HCT116 (cell line): ENCODE data around the gene MOV10. TPM values are rescaled to one million over a fixed set of nuclear protein-coding genes. Genes with fewer than 3 reads are reported as not detected.

Experiments
- ATAC-seq: fragments of 200-7000 bp; cut with Tn5 transposase; 2 replicates; pipeline ENCODE4 v1.9.1; 2020; ENCODE audit warnings: mild to moderate bottlenecking, moderate library complexity
- BruUV-seq: library from RNA; stranded (reverse); fragments of 400-500 nt; replicated peaks from 2 replicates; lab custom pipeline; 2021; lab: Mats Ljungman, UMichigan
- CTCF ChIA-PET: fragments of 300-600 bp; sonication (Branson Sonifier 250); formaldehyde crosslinking; loops from one replicate; lab custom pipeline; 2021; ENCODE audit warnings: antibody characterized with exemption; lab: Charles Lee
- POLR2A ChIA-PET: fragments of 300-600, 350-600 bp; sonication (Branson Sonifier 250); formaldehyde crosslinking; loops from one replicate; lab custom pipeline; 2021; ENCODE audit warnings: antibody characterized with exemption; lab: Charles Lee
- RAD21 ChIA-PET, 2 experiments: fragments of 300-600 bp; sonication (Branson Sonifier 250); formaldehyde crosslinking; loops; one replicate each; lab custom pipeline; 2023; ENCODE audit warnings: low total read pairs in 2 of 2; ENCODE audit not compliant: uncharacterized antibody in 2 of 2, unreplicated experiment in 2 of 2, low non-redundant PET in 1 of 2; lab: Charles Lee
- DNase-seq: peaks from one replicate; pipeline ENCODE4 v3.0.0-alpha.2; 2010; ENCODE audit warnings: low read depth, low spot score
- H2AFZ ChIP-seq: fragments of 200-600 bp; shearing (Covaris generic), sonication (generic); 2 replicates; pipeline ENCODE4 v1.6.1; 2017; ENCODE audit warnings: low read depth, mixed run types, mixed read lengths, antibody characterized with exemption, low read length; ENCODE audit not compliant: poor library complexity, severe bottlenecking
- H3K27ac ChIP-seq: 2 replicates; pipeline ENCODE4 v1.5.1; 2012; ENCODE audit warnings: low read depth, low read length
- H3K27me3 ChIP-seq: fragments of 200-600 bp; sonication (generic); 2 replicates; pipeline ENCODE4 v1.6.1; 2016; ENCODE audit warnings: mixed run types, low read length, mixed read lengths; ENCODE audit not compliant: insufficient read depth
- H3K36me3 ChIP-seq, 2 experiments: fragments of 200-500 bp in 1 of 2; fragments of 200-600 bp in 1 of 2; sonication (Bioruptor generic) in 1 of 2; sonication (generic) in 1 of 2; 2 replicates each; pipeline versions ENCODE4 v1.5.1 to v1.6.1; 2014 to 2016; ENCODE audit warnings: low read length in 2 of 2, inconsistent platforms in 1 of 2, mixed read lengths in 1 of 2, mixed run types in 1 of 2; ENCODE audit not compliant: insufficient read depth in 2 of 2, control insufficient read depth in 1 of 2
- H3K4me1 ChIP-seq, 2 experiments: fragments of 200-600 bp in 1 of 2; sonication (generic) in 1 of 2; 2 replicates each; pipeline versions ENCODE4 v1.5.1 to v1.6.1; 2012 to 2017; ENCODE audit warnings: low read length in 2 of 2, inconsistent platforms in 1 of 2, mild to moderate bottlenecking in 1 of 2, mixed read lengths in 1 of 2, mixed run types in 1 of 2, moderate library complexity in 1 of 2; ENCODE audit not compliant: insufficient read depth in 2 of 2, control insufficient read depth in 1 of 2
- H3K4me2 ChIP-seq: fragments of 200-600 bp; sonication (generic); 2 replicates; pipeline ENCODE4 v1.6.1; 2017; ENCODE audit warnings: mixed run types, low read length, mixed read lengths
- H3K4me3 ChIP-seq, 2 experiments: fragments of 200-600 bp in 1 of 2; sonication (generic) in 1 of 2; replicated peaks in 1 of 2; 2 replicates each; pipeline ENCODE4 v1.5.1; 2011 to 2016; ENCODE audit warnings: low read length in 2 of 2, control low read depth in 1 of 2, low read depth in 1 of 2, mild to moderate bottlenecking in 1 of 2, mixed read lengths in 1 of 2, mixed run types in 1 of 2
- H3K79me2 ChIP-seq: fragments of 200-600 bp; sonication (generic); 2 replicates; pipeline ENCODE4 v1.6.1; 2017; ENCODE audit warnings: mild to moderate bottlenecking, mixed run types, low read length, moderate library complexity, mixed read lengths; ENCODE audit not compliant: insufficient read depth
- H3K9ac ChIP-seq: fragments of 200-600 bp; sonication (generic); 2 replicates; pipeline ENCODE4 v1.6.1; 2016; ENCODE audit warnings: low read length, mixed read lengths
- H3K9me2 ChIP-seq: fragments of 200-600 bp; sonication (generic), shearing (Covaris generic); 2 replicates; pipeline ENCODE4 v1.6.1; 2017; ENCODE audit warnings: mixed run types, mild to moderate bottlenecking, moderate library complexity; ENCODE audit not compliant: insufficient read depth
- H3K9me3 ChIP-seq, 2 experiments: fragments of 200-500 bp in 1 of 2; fragments of 200-600 bp in 1 of 2; sonication (Bioruptor generic) in 1 of 2; sonication (generic) in 1 of 2; 2 replicates each; pipeline ENCODE4 v1.6.1; 2014 to 2017; ENCODE audit warnings: low read length in 2 of 2, mixed read lengths in 2 of 2, inconsistent platforms in 1 of 2, low read depth in 1 of 2, mild to moderate bottlenecking in 1 of 2, mixed run types in 1 of 2, moderate library complexity in 1 of 2; ENCODE audit not compliant: control insufficient read depth in 1 of 2, insufficient read depth in 1 of 2
- H4K20me1 ChIP-seq: fragments of 200-600 bp; sonication (generic), shearing (Covaris generic); 2 replicates; pipeline ENCODE4 v1.6.1; 2017; ENCODE audit warnings: mixed run types, mild to moderate bottlenecking, moderate library complexity; ENCODE audit not compliant: insufficient read depth
- ELF1 ChIP-seq: IDR thresholded peaks from 2 replicates; pipeline ENCODE4 v1.6.1; 2012; ENCODE audit warnings: low read depth, borderline replicate concordance
- EZH2 ChIP-seq: fragments of 200-600 bp; sonication (generic); IDR thresholded peaks from 2 replicates; pipeline ENCODE4 v1.6.1; 2017; ENCODE audit warnings: antibody characterized with exemption, mixed run types
- EZH2phosphoT487 ChIP-seq: fragments of 200-600 bp; IDR thresholded peaks from 2 replicates; pipeline ENCODE4 v1.6.1; 2018; ENCODE audit warnings: antibody characterized with exemption, borderline replicate concordance
- FOSL1 ChIP-seq: IDR thresholded peaks from 2 replicates; pipeline ENCODE4 v1.6.1; 2012; ENCODE audit warnings: low read depth
- SIN3A ChIP-seq: IDR thresholded peaks from 2 replicates; pipeline ENCODE4 v1.6.1; 2012; ENCODE audit warnings: low read depth
- SP1 ChIP-seq: IDR thresholded peaks from 2 replicates; pipeline ENCODE4 v1.6.1; 2012; ENCODE audit warnings: low read depth
- YY1 ChIP-seq: IDR thresholded peaks from 2 replicates; pipeline ENCODE4 v1.6.1; 2011; ENCODE audit warnings: low read length, low read depth, moderate library complexity, mild to moderate bottlenecking; ENCODE audit not compliant: insufficient replicate concordance; ENCODE audit errors: extremely low read depth
- intact Hi-C: fragments of 100-400 bp; cut with micrococcal nuclease; formaldehyde crosslinking; loops from 2 replicates; pipeline ENCODE4 v1.10.0; 2022
- total RNA-seq: library from RNA; stranded (reverse); gene quantifications from one replicate; pipeline ENCODE4 v1.2.1, GENCODE V29; 2021; ENCODE audit not compliant: unreplicated experiment
- TF ChIP-seq, protein P1 (sequence below): IDR thresholded peaks from 2 replicates; pipeline ENCODE4 v1.6.1; 2012
- TF ChIP-seq, protein P2 (sequence below): IDR thresholded peaks from 2 replicates; pipeline ENCODE4 v1.6.1; 2011; ENCODE audit warnings: mild to moderate bottlenecking, low read length, moderate library complexity; ENCODE audit not compliant: insufficient replicate concordance; ENCODE audit errors: extremely low read depth
- TF ChIP-seq, protein P3 (sequence below), 3 experiments: fragments of 200-600 bp in 1 of 3; sonication (generic) in 1 of 3; IDR thresholded peaks in 2 of 3; conservative IDR thresholded peaks in 1 of 3; 2 replicates each; pipeline ENCODE4 v1.5.1; 2012 to 2017; ENCODE audit warnings: low read depth in 2 of 3, low read length in 2 of 3, antibody characterized with exemption in 1 of 3, borderline replicate concordance in 1 of 3, control low read depth in 1 of 3, mild to moderate bottlenecking in 1 of 3, mixed read lengths in 1 of 3, mixed run types in 1 of 3, moderate library complexity in 1 of 3; ENCODE audit not compliant: insufficient read depth in 1 of 3

The MOV10 gene
- total RNA-seq, 1 experiment from 2014 or later, result 109 TPM

DNA sequence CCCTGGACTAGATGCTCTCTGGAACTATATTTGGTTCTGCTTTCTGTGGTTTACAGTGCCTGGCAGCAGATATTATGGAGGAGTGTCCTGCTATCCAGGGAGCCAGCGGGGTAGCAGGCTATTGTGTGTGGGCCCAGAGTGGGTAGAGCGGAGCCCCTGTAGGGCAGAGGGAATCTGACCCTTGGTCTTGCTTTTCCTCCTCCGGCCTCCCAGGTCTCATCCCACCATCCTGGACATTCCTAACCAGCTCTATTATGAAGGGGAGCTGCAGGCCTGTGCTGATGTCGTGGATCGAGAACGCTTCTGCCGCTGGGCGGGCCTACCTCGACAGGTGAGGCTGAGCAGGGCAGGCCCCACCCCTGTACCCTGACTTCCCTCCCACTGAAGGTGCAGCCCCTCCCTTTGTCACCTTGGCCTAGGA lies 23.3 kb downstream of the MOV10 start:
- ChIA-PET CTCF (no interaction called here), RAD21 (no interaction called here), POLR2A (no interaction called here)
- DNase-seq, result no peak
- H3K36me3 ChIP-seq, result peaks cover 6 to 34% of the 10 kb centered on the region in 2 experiments
- intact Hi-C loops, result no loop called here
- no peaks in the 10 kb centered on the region for H4K20me1 ChIP-seq
- BruUV-seq, result no TSS peak
- H3K4me3 ChIP-seq, result no peak overlapping the region
- TF ChIP-seq, protein P1, sequence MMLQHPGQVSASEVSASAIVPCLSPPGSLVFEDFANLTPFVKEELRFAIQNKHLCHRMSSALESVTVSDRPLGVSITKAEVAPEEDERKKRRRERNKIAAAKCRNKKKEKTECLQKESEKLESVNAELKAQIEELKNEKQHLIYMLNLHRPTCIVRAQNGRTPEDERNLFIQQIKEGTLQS, result no peak
- TF ChIP-seq SP1 (no peak), FOSL1 (no peak), SIN3A (no peak), YY1 (no peak), EZH2 (no peak), ELF1 (no peak), EZH2phosphoT487 (no peak)
- TF ChIP-seq, protein P2, sequence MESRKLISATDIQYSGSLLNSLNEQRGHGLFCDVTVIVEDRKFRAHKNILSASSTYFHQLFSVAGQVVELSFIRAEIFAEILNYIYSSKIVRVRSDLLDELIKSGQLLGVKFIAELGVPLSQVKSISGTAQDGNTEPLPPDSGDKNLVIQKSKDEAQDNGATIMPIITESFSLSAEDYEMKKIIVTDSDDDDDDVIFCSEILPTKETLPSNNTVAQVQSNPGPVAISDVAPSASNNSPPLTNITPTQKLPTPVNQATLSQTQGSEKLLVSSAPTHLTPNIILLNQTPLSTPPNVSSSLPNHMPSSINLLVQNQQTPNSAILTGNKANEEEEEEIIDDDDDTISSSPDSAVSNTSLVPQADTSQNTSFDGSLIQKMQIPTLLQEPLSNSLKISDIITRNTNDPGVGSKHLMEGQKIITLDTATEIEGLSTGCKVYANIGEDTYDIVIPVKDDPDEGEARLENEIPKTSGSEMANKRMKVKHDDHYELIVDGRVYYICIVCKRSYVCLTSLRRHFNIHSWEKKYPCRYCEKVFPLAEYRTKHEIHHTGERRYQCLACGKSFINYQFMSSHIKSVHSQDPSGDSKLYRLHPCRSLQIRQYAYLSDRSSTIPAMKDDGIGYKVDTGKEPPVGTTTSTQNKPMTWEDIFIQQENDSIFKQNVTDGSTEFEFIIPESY, result no peak
- TF ChIP-seq, protein P3, sequence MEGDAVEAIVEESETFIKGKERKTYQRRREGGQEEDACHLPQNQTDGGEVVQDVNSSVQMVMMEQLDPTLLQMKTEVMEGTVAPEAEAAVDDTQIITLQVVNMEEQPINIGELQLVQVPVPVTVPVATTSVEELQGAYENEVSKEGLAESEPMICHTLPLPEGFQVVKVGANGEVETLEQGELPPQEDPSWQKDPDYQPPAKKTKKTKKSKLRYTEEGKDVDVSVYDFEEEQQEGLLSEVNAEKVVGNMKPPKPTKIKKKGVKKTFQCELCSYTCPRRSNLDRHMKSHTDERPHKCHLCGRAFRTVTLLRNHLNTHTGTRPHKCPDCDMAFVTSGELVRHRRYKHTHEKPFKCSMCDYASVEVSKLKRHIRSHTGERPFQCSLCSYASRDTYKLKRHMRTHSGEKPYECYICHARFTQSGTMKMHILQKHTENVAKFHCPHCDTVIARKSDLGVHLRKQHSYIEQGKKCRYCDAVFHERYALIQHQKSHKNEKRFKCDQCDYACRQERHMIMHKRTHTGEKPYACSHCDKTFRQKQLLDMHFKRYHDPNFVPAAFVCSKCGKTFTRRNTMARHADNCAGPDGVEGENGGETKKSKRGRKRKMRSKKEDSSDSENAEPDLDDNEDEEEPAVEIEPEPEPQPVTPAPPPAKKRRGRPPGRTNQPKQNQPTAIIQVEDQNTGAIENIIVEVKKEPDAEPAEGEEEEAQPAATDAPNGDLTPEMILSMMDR (IDR thresholded peaks at IDR 0.05 in 2 of 3, conservative IDR thresholded peaks at IDR 0.05 in 1 of 3; ENCODE audit: borderline replicate concordance in 1 of 3, insufficient read depth in 1 of 3, low read depth in 2 of 3, low read length in 2 of 3), result no peak
- H2AFZ ChIP-seq, result no peak overlapping the region
- H3K4me1 ChIP-seq, result peaks cover 37 to 46% of the 10 kb centered on the region in 2 experiments
- no peaks in the 10 kb centered on the region for H3K27me3 ChIP-seq
- peaks cover under 1% of the 10 kb centered on the region; the same call in 1 of the 2 replicates for H3K79me2 ChIP-seq
- H3K9ac ChIP-seq, result no peak overlapping the region
- no peak overlapping the region; the same call in 1 of the 2 replicates for H3K27ac ChIP-seq
- H3K9me3 ChIP-seq, result no peaks in the 10 kb centered on the region
- H3K9me2 ChIP-seq, result no peaks in the 10 kb centered on the region
- ATAC-seq, result no peak
- no peak overlapping the region for H3K4me2 ChIP-seq
